H1 (cell line): ENCODE data around the gene ARID1B. TPM values are rescaled to one million over a fixed set of nuclear protein-coding genes. Genes with fewer than 3 reads are reported as not detected.

ENCODE experiments used
- CTCF ChIA-PET: fragments of 300-600 bp; sonication (Branson Sonifier 250); formaldehyde crosslinking; loops from one replicate; lab custom pipeline; 2021; ENCODE audit not compliant: partially characterized antibody; lab: Charles Lee
- POLR2A ChIA-PET: fragments of 300-600 bp; sonication (Branson Sonifier 250); formaldehyde crosslinking; loops from one replicate; lab custom pipeline; 2021; ENCODE audit warnings: inconsistent platforms; ENCODE audit not compliant: partially characterized antibody; lab: Charles Lee
- DNase-seq, 2 experiments: peaks; one replicate each; pipeline versions ENCODE4 v3.0.0 to v3.0.0-alpha.2; 2010 to 2022; ENCODE audit warnings: low spot score in 2 of 2, low read depth in 1 of 2, mixed read lengths in 1 of 2
- FAIRE-seq: peaks from 2 replicates; lab custom pipeline; 2011; peaks lifted over from hg19 to GRCh38; lab: Jason Lieb, UNC
- H2AFZ ChIP-seq: 2 replicates; pipeline ENCODE4 v1.8.1; 2012; ENCODE audit warnings: low read length, inconsistent platforms
- H2AK5ac ChIP-seq: 2 replicates; pipeline ENCODE4 v1.6.1; 2013; ENCODE audit warnings: low read depth, low read length
- H2BK120ac ChIP-seq: replicated peaks from 2 replicates; pipeline ENCODE3; 2013; ENCODE audit warnings: low read depth, low read length, inconsistent platforms
- H2BK12ac ChIP-seq: 2 replicates; pipeline ENCODE4 v1.6.1; 2013; ENCODE audit warnings: low read depth, low read length
- H2BK15ac ChIP-seq: 2 replicates; pipeline ENCODE4 v1.6.1; 2013; ENCODE audit warnings: low read length
- H2BK20ac ChIP-seq: 2 replicates; pipeline ENCODE4 v1.6.1; 2013; ENCODE audit warnings: low read length
- H2BK5ac ChIP-seq: 2 replicates; pipeline ENCODE4 v1.6.1; 2013; ENCODE audit warnings: low read depth, low read length
- H3K14ac ChIP-seq: 2 replicates; pipeline ENCODE4 v1.6.1; 2013; ENCODE audit warnings: inconsistent platforms; ENCODE audit not compliant: insufficient read length
- H3K18ac ChIP-seq: 2 replicates; pipeline ENCODE4 v1.6.1; 2013; ENCODE audit warnings: low read length; ENCODE audit errors: extremely low read depth
- H3K23ac ChIP-seq: 2 replicates; pipeline ENCODE4 v1.6.1; 2013; ENCODE audit warnings: inconsistent platforms; ENCODE audit not compliant: insufficient read length
- H3K23me2 ChIP-seq: 2 replicates; pipeline ENCODE4 v1.6.1; 2013; ENCODE audit warnings: low read depth, low read length
- H3K27ac ChIP-seq: 2 replicates; pipeline ENCODE4 v1.6.1; 2011; ENCODE audit warnings: low read depth, low read length, inconsistent platforms
- H3K27me3 ChIP-seq, 4 experiments: replicated peaks in 1 of 4; 1 replicate in 1 of 4; 2 replicates in 3 of 4; pipeline versions ENCODE4 v1.6.1 to v1.8.1; 2011 to 2013; ENCODE audit warnings: low read length in 3 of 4, mild to moderate bottlenecking in 3 of 4, inconsistent platforms in 2 of 4, mixed read lengths in 2 of 4, moderate library complexity in 1 of 4; ENCODE audit not compliant: control insufficient read depth in 3 of 4, insufficient read depth in 3 of 4; ENCODE audit errors: extremely low read depth in 1 of 4
- H3K36me3 ChIP-seq, 4 experiments: 2 replicates each; pipeline versions ENCODE4 v1.6.1 to v1.8.1; 2011 to 2013; ENCODE audit warnings: mild to moderate bottlenecking in 4 of 4, low read length in 3 of 4, moderate library complexity in 2 of 4, control low read depth in 1 of 4, inconsistent platforms in 1 of 4; ENCODE audit not compliant: insufficient read depth in 4 of 4, control insufficient read depth in 2 of 4
- H3K4ac ChIP-seq: replicated peaks from 2 replicates; pipeline ENCODE3; 2013; ENCODE audit warnings: low read length, low read depth, mixed read lengths, inconsistent platforms; ENCODE audit not compliant: insufficient read length
- H3K4me1 ChIP-seq, 4 experiments: replicated peaks in 1 of 4; 1 replicate in 1 of 4; 2 replicates in 3 of 4; pipeline versions ENCODE4 v1.6.1 to v1.8.1; 2011 to 2013; ENCODE audit warnings: low read length in 3 of 4, inconsistent platforms in 2 of 4, mixed read lengths in 1 of 4; ENCODE audit not compliant: insufficient read depth in 4 of 4, control insufficient read depth in 3 of 4
- H3K4me2 ChIP-seq, 2 experiments: 2 replicates each; pipeline versions ENCODE4 v1.6.1 to v1.8.1; 2011 to 2013; ENCODE audit warnings: low read depth in 2 of 2, low read length in 2 of 2, control low read depth in 1 of 2, inconsistent platforms in 1 of 2, mild to moderate bottlenecking in 1 of 2; ENCODE audit not compliant: insufficient read depth in 1 of 2
- H3K4me3 ChIP-seq, 4 experiments: fragments of 200-600, 300-600 bp in 1 of 4; sonication (generic), shearing (Covaris generic), sonication (Bioruptor Twin) in 1 of 4; 2 replicates each; pipeline versions ENCODE4 v1.5.1 to v1.8.1; 2011 to 2016; ENCODE audit warnings: low read length in 4 of 4, low read depth in 3 of 4, control low read depth in 2 of 4, inconsistent platforms in 2 of 4, mild to moderate bottlenecking in 2 of 4, mixed read lengths in 1 of 4, moderate library complexity in 1 of 4; ENCODE audit not compliant: insufficient read depth in 2 of 4; ENCODE audit errors: extremely low read depth in 1 of 4
- H3K56ac ChIP-seq: replicated peaks from 2 replicates; pipeline ENCODE3; 2013; ENCODE audit warnings: low read depth, mild to moderate bottlenecking, mixed read lengths, low read length, inconsistent platforms; ENCODE audit not compliant: insufficient read length
- H3K79me1 ChIP-seq: 2 replicates; pipeline ENCODE4 v1.6.1; 2013; ENCODE audit warnings: low read depth, low read length, control low read depth
- H3K79me2 ChIP-seq, 2 experiments: 2 replicates each; pipeline versions ENCODE4 v1.6.1 to v1.8.1; 2012 to 2013; ENCODE audit warnings: low read length in 2 of 2, mild to moderate bottlenecking in 2 of 2, inconsistent platforms in 1 of 2; ENCODE audit not compliant: insufficient read depth in 2 of 2, control insufficient read depth in 1 of 2
- H3K9ac ChIP-seq, 4 experiments: replicated peaks in 1 of 4; 1 replicate in 1 of 4; 2 replicates in 3 of 4; pipeline versions ENCODE4 v1.6.1 to v1.8.1; 2011 to 2013; ENCODE audit warnings: low read depth in 3 of 4, low read length in 3 of 4, control low read depth in 2 of 4, mild to moderate bottlenecking in 2 of 4, moderate library complexity in 2 of 4, inconsistent platforms in 1 of 4; ENCODE audit errors: extremely low read depth in 1 of 4
- H3K9me3 ChIP-seq, 2 experiments: 2 replicates each; pipeline versions ENCODE4 v1.6.1 to v1.8.1; 2012 to 2013; ENCODE audit warnings: mild to moderate bottlenecking in 2 of 2, moderate library complexity in 2 of 2, control low read depth in 1 of 2, inconsistent platforms in 1 of 2, low read depth in 1 of 2, low read length in 1 of 2, mixed read lengths in 1 of 2; ENCODE audit not compliant: insufficient read depth in 2 of 2
- H4K20me1 ChIP-seq, 2 experiments: replicated peaks in 1 of 2; 2 replicates each; pipeline versions ENCODE3 to v1.8.1; 2011 to 2013; ENCODE audit warnings: inconsistent platforms in 2 of 2, low read length in 2 of 2, mild to moderate bottlenecking in 1 of 2; ENCODE audit not compliant: insufficient read depth in 2 of 2, control insufficient read depth in 1 of 2
- H4K5ac ChIP-seq: 2 replicates; pipeline ENCODE4 v1.6.1; 2013; ENCODE audit warnings: low read length, low read depth, mixed read lengths, inconsistent platforms; ENCODE audit not compliant: insufficient read length
- H4K8ac ChIP-seq: 2 replicates; pipeline ENCODE4 v1.8.0; 2013; ENCODE audit warnings: mild to moderate bottlenecking, moderate library complexity, low read length, inconsistent platforms; ENCODE audit not compliant: insufficient read depth; ENCODE audit errors: extremely low read depth
- H4K91ac ChIP-seq: replicated peaks from 2 replicates; pipeline ENCODE3; 2013; ENCODE audit warnings: low read length, mixed read lengths, inconsistent platforms; ENCODE audit not compliant: insufficient read length
- ATF2 ChIP-seq: IDR thresholded peaks from 2 replicates; pipeline ENCODE4 v1.6.1; 2012; ENCODE audit warnings: low read length, inconsistent platforms
- EP300 ChIP-seq, 2 experiments: IDR thresholded peaks; 1 replicate in 1 of 2; 2 replicates in 1 of 2; pipeline ENCODE4 v1.6.1; 2011 to 2012; ENCODE audit warnings: low read depth in 2 of 2, low read length in 2 of 2, mild to moderate bottlenecking in 2 of 2, borderline replicate concordance in 1 of 2, inconsistent platforms in 1 of 2, moderate library complexity in 1 of 2
- EZH2 ChIP-seq: fragments of 200-600 bp; sonication (generic); IDR thresholded peaks from 2 replicates; pipeline ENCODE4 v1.7.1; 2012; ENCODE audit warnings: low read depth, mild to moderate bottlenecking, moderate library complexity, low read length, inconsistent platforms; ENCODE audit not compliant: severe bottlenecking
- FOSL1 ChIP-seq: IDR thresholded peaks from 2 replicates; pipeline ENCODE4 v1.6.1; 2011; ENCODE audit warnings: mild to moderate bottlenecking, low read depth, low read length, moderate library complexity; ENCODE audit not compliant: insufficient read depth
- MAX ChIP-seq: IDR thresholded peaks from 2 replicates; pipeline ENCODE4 v1.6.1; 2012; ENCODE audit warnings: inconsistent platforms
- NRF1 ChIP-seq: IDR thresholded peaks from 2 replicates; pipeline ENCODE4 v1.6.1; 2011; ENCODE audit warnings: mild to moderate bottlenecking, low read depth, low read length, improper control_type of control experiment
- POLR2A ChIP-seq, 2 experiments: IDR thresholded peaks; 1 replicate in 1 of 2; 2 replicates in 1 of 2; pipeline ENCODE4 v1.6.1; 2011; ENCODE audit warnings: low read depth in 2 of 2, low read length in 2 of 2, mild to moderate bottlenecking in 2 of 2; ENCODE audit errors: control extremely low read depth in 1 of 2
- RNF2 ChIP-seq: fragments of 200-900, 300-1000 bp; sonication (generic); IDR thresholded peaks from 2 replicates; pipeline ENCODE4 v1.7.1; 2016; ENCODE audit warnings: borderline replicate concordance, low read depth, mild to moderate bottlenecking, antibody characterized with exemption, low read length; ENCODE audit not compliant: poor library complexity, severe bottlenecking; ENCODE audit errors: missing control alignments
- USF2 ChIP-seq: IDR thresholded peaks from 2 replicates; pipeline ENCODE4 v1.6.1; 2011; ENCODE audit warnings: low read length, improper control_type of control experiment
- WGBS, 2 experiments: shearing (Covaris generic) in 1 of 2; methylation state at CpG; one replicate each; pipeline versions ENCODE4 v1.1.6 to v1.1.7; 2013 to 2015; ENCODE audit warnings: low lambda C conversion rate in 2 of 2, mixed read lengths in 2 of 2, inconsistent platforms in 1 of 2, low coverage in 1 of 2, missing lambda C conversion rate in 1 of 2; ENCODE audit not compliant: insufficient replicate concordance in 2 of 2, insufficient coverage in 1 of 2, insufficient read length in 1 of 2; ENCODE audit errors: extremely low coverage in 1 of 2, missing lambda C conversion rate in 1 of 2; 5-methylcytosine and 5-hydroxymethylcytosine counted together
- polyA plus RNA-seq, 7 experiments: library from polyadenylated mRNA; depleted of rRNA in 3 of 7; stranded (reverse) in 5 of 7; unstranded in 2 of 7; fragments of >200 nt in 5 of 7; fragments of 200-250 nt in 2 of 7; gene quantifications; 1 replicate in 5 of 7; 2 replicates in 1 of 7; 4 replicates in 1 of 7; pipeline versions ENCODE4 v1.2.1 to v1.2.3, GENCODE V29; 2011 to 2013; ENCODE audit warnings: missing spikeins in 2 of 7, mixed read lengths in 2 of 7
- total RNA-seq: library from RNA; stranded (reverse); fragmentation: NEBNext Ultra II Directional; extraction: Animal tissue kit (Norgen Biotek cat#: 25700); gene quantifications from 2 replicates; pipeline ENCODE4 v1.2.1, GENCODE V29; 2021

Gene ARID1B
- total and polyA plus RNA-seq, 2 of the 8 experiments (the other 6 are each of a cell fraction or from before 2014, with no cell fraction given) = 24.3 to 70.3 TPM

GRCh38 chr6:156940221-156940620, 163.0 kb downstream of the ARID1B start:
- no peaks in the 10 kb centered on the region for H3K9me3 ChIP-seq
- H3K23ac ChIP-seq = no peak overlapping the region
- no peak overlapping the region for H3K27ac ChIP-seq
- H3K36me3 ChIP-seq = peaks cover 0 to 3% (median 0%) of the 10 kb centered on the region in 4 experiments; a peak in 2 of 8 replicates
- H3K9ac ChIP-seq = no peak overlapping the region
- no peak overlapping the region for H4K91ac ChIP-seq
- H4K8ac ChIP-seq = no peak overlapping the region
- H3K4ac ChIP-seq = no peak overlapping the region
- peaks cover 1 to 12% (median 8%) of the 10 kb centered on the region in 4 experiments; a peak in 5 of 7 replicates for H3K4me1 ChIP-seq
- H3K79me1 ChIP-seq = peaks cover 5% of the 10 kb centered on the region
- H2AK5ac ChIP-seq = no peak overlapping the region
- no peak overlapping the region for H3K18ac ChIP-seq
- no peaks in the 10 kb centered on the region for H3K27me3 ChIP-seq
- no peak overlapping the region for H2BK5ac ChIP-seq
- no peak overlapping the region for H3K56ac ChIP-seq
- H3K4me3 ChIP-seq = no peak overlapping the region
- FAIRE-seq (peak; percentile 55), DNase-seq (no peak)
- H2BK12ac ChIP-seq = no peak overlapping the region
- WGBS, 2 experiments = 87% methylated on average over 5 of the region's 5 CpGs; no CpG with 5 or more reads in 1 of the 2 experiments
- H3K4me2 ChIP-seq = no peak overlapping the region
- H3K14ac ChIP-seq = no peak overlapping the region
- H4K20me1 ChIP-seq = peaks cover 0 to 2% of the 10 kb centered on the region in 2 experiments
- H3K23me2 ChIP-seq = no peaks in the 10 kb centered on the region; the same call in 1 of the 2 replicates
- H2AFZ ChIP-seq = no peak overlapping the region
- H2BK15ac ChIP-seq = no peak overlapping the region
- CTCF ChIA-PET = interaction anchor here (0.9 to 1.3 kb wide), 4 partner anchors 29 to 220 kb away, joined by 3 to 4 read pairs (median 4); no protein-coding TSS in a partner anchor
- H2BK20ac ChIP-seq = no peak overlapping the region
- POLR2A ChIA-PET = interaction anchor here (1.3 kb wide), 1 partner anchor 87 kb away, joined by 4 read pairs; no protein-coding TSS in a partner anchor
- no peak overlapping the region for H2BK120ac ChIP-seq
- no peak overlapping the region for H4K5ac ChIP-seq
- peaks cover 0 to 83% of the 10 kb centered on the region in 2 experiments; a peak in 3 of 4 replicates for H3K79me2 ChIP-seq
- TF ChIP-seq POLR2A (IDR thresholded peaks at IDR 0.05; ENCODE audit: control extremely low read depth in 1 of 2, low read depth in 2 of 2, low read length in 2 of 2) = no peak
- no peak for TF ChIP-seq ATF2
- TF ChIP-seq USF2 = no peak
- no peak for TF ChIP-seq MAX
- no peak for TF ChIP-seq RNF2
- TF ChIP-seq NRF1 = no peak
- TF ChIP-seq FOSL1 = no peak
- no peak for TF ChIP-seq EP300 (IDR thresholded peaks at IDR 0.05; ENCODE audit: borderline replicate concordance in 1 of 2, low read depth in 2 of 2, low read length in 2 of 2)
- no peak for TF ChIP-seq EZH2
